ENCODE measurements around the gene ACO1.

The ACO1 gene

GRCh38 chr9:32487981-32488380, 103.5 kb downstream of the ACO1 start:
- no peak for DNase-seq (ENCODE audit: low read depth in 2 of 2)

- no peak for DNase-seq (ENCODE audit: low read depth in 2 of 2)
These were observed 106.2 kb downstream of the ACO1 start for GRCh38 chr9:32490601-32491000.

- no peak for DNase-seq (ENCODE audit: low read depth in 2 of 2)
These were observed 113.5 kb downstream of the ACO1 start for GRCh38 chr9:32497921-32498320.

- no peak for DNase-seq (ENCODE audit: low read depth in 2 of 2)
These were observed 116.3 kb downstream of the ACO1 start for GRCh38 chr9:32500768-32501167.

- DNase-seq (ENCODE audit: low read depth in 2 of 2), result no peak
These were observed 117.4 kb downstream of the ACO1 start for GRCh38 chr9:32501868-32502267.

- no peak for DNase-seq (ENCODE audit: low read depth in 2 of 2)
These were observed 118.0 kb downstream of the ACO1 start for GRCh38 chr9:32502464-32502863.

GRCh38 chr9:32503008-32503407, 118.6 kb downstream of the ACO1 start:
- DNase-seq (ENCODE audit: low read depth in 2 of 2), result no peak
